GM23338 (cell line): ENCODE results near the gene CLEC3B.

ENCODE experiments used
- CREB1 ChIP-seq: fragments of 250-450 bp; sonication (Bioruptor Pico); IDR thresholded peaks from 2 replicates; pipeline ENCODE4 v1.5.0; 2020; ENCODE audit warnings: low read depth, mild to moderate bottlenecking, moderate library complexity
- EZH2 ChIP-seq: fragments of 200-600 bp; sonication (generic); IDR thresholded peaks from one replicate; pipeline ENCODE4 v1.8.0; 2017; ENCODE audit warnings: antibody characterized with exemption, mild to moderate bottlenecking, low read depth; ENCODE audit not compliant: unreplicated experiment
- EZH2phosphoT487 ChIP-seq: fragments of 200-600 bp; sonication (generic); IDR thresholded peaks from one replicate; pipeline ENCODE4 v1.8.1; 2018; ENCODE audit warnings: antibody characterized with exemption; ENCODE audit not compliant: unreplicated experiment
- JUNB ChIP-seq: IDR thresholded peaks from one replicate; pipeline ENCODE4 v1.6.1; 2016; ENCODE audit warnings: antibody characterized with exemption; ENCODE audit not compliant: unreplicated experiment
- NANOG ChIP-seq: IDR thresholded peaks from 2 replicates; pipeline ENCODE4 v1.6.1; 2016; ENCODE audit warnings: antibody characterized with exemption, borderline replicate concordance
- POLR2AphosphoS5 ChIP-seq: IDR thresholded peaks from 2 replicates; pipeline ENCODE4 v1.6.1; 2016; ENCODE audit warnings: antibody characterized with exemption, low read depth
- ZNF331 ChIP-seq: fragments of 250-450 bp; sonication (Bioruptor Pico); IDR thresholded peaks from 2 replicates; pipeline ENCODE4 v1.5.0; 2020; ENCODE audit warnings: low read depth, mild to moderate bottlenecking, moderate library complexity
- TF ChIP-seq, protein P1 (sequence below), 2 experiments: fragments of 200-600 bp in 1 of 2; sonication (generic) in 1 of 2; conservative IDR thresholded peaks; 2 replicates each; pipeline versions ENCODE4 v1.5.1 to v1.6.1; 2016 to 2017; ENCODE audit warnings: antibody characterized with exemption in 2 of 2, low read depth in 2 of 2, mild to moderate bottlenecking in 2 of 2, moderate library complexity in 1 of 2
- TF ChIP-seq, protein P2 (sequence below): IDR thresholded peaks from one replicate; pipeline ENCODE4 v1.6.1; 2018; ENCODE audit warnings: antibody characterized with exemption; ENCODE audit not compliant: unreplicated experiment
- TF ChIP-seq, protein P3 (sequence below): IDR thresholded peaks from 2 replicates; pipeline ENCODE4 v1.6.1; 2016; ENCODE audit warnings: antibody characterized with exemption
- TF ChIP-seq, protein P4 (sequence below): fragments of 250-450 bp; sonication (Bioruptor Pico); IDR thresholded peaks from 2 replicates; pipeline ENCODE4 v1.5.0; 2020; ENCODE audit warnings: mild to moderate bottlenecking, moderate library complexity

DNA sequence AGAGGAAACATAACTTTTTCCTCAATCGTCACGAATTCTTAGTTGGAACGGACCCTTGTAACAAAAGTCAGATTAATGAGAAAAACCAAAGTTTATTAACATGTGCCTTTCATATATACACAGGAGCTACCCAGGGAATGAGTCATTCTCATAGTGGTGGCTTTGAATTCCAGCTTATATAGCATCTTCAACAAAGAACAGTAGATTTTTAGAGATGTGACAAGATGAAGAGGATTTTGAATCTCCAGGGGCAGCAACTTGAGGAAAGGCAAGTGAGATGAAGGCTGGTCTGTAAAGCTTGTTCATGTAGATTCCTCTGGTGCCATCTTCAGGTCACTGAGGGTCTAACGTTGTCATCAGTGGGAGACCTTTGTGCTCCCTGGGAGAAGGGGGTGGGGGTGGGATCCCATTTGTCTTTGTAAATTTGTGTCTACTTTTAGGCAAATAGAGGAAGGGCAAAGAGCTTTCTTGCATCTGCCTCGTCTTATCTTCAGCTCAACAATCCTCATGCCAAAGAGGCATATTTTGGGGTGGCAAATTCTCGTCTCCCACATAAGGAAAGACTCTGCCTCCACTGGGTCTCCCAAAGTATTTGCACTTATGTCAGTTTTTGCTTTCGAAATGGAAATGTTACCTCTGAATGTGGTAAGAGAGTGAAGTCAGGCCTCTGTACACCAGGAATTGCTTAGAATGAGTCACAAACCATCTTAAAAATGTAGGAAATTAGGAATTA is 29.5 kb downstream of the CLEC3B start:
- TF ChIP-seq, protein P1, sequence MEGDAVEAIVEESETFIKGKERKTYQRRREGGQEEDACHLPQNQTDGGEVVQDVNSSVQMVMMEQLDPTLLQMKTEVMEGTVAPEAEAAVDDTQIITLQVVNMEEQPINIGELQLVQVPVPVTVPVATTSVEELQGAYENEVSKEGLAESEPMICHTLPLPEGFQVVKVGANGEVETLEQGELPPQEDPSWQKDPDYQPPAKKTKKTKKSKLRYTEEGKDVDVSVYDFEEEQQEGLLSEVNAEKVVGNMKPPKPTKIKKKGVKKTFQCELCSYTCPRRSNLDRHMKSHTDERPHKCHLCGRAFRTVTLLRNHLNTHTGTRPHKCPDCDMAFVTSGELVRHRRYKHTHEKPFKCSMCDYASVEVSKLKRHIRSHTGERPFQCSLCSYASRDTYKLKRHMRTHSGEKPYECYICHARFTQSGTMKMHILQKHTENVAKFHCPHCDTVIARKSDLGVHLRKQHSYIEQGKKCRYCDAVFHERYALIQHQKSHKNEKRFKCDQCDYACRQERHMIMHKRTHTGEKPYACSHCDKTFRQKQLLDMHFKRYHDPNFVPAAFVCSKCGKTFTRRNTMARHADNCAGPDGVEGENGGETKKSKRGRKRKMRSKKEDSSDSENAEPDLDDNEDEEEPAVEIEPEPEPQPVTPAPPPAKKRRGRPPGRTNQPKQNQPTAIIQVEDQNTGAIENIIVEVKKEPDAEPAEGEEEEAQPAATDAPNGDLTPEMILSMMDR (conservative IDR thresholded peaks at IDR 0.05; ENCODE audit: low read depth in 2 of 2), result peak; percentile 61 to 73
- TF ChIP-seq, protein P2, sequence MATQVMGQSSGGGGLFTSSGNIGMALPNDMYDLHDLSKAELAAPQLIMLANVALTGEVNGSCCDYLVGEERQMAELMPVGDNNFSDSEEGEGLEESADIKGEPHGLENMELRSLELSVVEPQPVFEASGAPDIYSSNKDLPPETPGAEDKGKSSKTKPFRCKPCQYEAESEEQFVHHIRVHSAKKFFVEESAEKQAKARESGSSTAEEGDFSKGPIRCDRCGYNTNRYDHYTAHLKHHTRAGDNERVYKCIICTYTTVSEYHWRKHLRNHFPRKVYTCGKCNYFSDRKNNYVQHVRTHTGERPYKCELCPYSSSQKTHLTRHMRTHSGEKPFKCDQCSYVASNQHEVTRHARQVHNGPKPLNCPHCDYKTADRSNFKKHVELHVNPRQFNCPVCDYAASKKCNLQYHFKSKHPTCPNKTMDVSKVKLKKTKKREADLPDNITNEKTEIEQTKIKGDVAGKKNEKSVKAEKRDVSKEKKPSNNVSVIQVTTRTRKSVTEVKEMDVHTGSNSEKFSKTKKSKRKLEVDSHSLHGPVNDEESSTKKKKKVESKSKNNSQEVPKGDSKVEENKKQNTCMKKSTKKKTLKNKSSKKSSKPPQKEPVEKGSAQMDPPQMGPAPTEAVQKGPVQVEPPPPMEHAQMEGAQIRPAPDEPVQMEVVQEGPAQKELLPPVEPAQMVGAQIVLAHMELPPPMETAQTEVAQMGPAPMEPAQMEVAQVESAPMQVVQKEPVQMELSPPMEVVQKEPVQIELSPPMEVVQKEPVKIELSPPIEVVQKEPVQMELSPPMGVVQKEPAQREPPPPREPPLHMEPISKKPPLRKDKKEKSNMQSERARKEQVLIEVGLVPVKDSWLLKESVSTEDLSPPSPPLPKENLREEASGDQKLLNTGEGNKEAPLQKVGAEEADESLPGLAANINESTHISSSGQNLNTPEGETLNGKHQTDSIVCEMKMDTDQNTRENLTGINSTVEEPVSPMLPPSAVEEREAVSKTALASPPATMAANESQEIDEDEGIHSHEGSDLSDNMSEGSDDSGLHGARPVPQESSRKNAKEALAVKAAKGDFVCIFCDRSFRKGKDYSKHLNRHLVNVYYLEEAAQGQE, result no peak
- TF ChIP-seq JUNB (no peak), EZH2 (no peak), NANOG (no peak), EZH2phosphoT487 (no peak), POLR2AphosphoS5 (no peak), CREB1 (CRISPR knock-in tag) (0 out of 2 replicates have a peak, but pooled peaks have one; percentile 21), ZNF331 (CRISPR knock-in tag) (no peak)
- TF ChIP-seq, protein P3, sequence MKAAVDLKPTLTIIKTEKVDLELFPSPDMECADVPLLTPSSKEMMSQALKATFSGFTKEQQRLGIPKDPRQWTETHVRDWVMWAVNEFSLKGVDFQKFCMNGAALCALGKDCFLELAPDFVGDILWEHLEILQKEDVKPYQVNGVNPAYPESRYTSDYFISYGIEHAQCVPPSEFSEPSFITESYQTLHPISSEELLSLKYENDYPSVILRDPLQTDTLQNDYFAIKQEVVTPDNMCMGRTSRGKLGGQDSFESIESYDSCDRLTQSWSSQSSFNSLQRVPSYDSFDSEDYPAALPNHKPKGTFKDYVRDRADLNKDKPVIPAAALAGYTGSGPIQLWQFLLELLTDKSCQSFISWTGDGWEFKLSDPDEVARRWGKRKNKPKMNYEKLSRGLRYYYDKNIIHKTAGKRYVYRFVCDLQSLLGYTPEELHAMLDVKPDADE, result no peak
- TF ChIP-seq, protein P4, sequence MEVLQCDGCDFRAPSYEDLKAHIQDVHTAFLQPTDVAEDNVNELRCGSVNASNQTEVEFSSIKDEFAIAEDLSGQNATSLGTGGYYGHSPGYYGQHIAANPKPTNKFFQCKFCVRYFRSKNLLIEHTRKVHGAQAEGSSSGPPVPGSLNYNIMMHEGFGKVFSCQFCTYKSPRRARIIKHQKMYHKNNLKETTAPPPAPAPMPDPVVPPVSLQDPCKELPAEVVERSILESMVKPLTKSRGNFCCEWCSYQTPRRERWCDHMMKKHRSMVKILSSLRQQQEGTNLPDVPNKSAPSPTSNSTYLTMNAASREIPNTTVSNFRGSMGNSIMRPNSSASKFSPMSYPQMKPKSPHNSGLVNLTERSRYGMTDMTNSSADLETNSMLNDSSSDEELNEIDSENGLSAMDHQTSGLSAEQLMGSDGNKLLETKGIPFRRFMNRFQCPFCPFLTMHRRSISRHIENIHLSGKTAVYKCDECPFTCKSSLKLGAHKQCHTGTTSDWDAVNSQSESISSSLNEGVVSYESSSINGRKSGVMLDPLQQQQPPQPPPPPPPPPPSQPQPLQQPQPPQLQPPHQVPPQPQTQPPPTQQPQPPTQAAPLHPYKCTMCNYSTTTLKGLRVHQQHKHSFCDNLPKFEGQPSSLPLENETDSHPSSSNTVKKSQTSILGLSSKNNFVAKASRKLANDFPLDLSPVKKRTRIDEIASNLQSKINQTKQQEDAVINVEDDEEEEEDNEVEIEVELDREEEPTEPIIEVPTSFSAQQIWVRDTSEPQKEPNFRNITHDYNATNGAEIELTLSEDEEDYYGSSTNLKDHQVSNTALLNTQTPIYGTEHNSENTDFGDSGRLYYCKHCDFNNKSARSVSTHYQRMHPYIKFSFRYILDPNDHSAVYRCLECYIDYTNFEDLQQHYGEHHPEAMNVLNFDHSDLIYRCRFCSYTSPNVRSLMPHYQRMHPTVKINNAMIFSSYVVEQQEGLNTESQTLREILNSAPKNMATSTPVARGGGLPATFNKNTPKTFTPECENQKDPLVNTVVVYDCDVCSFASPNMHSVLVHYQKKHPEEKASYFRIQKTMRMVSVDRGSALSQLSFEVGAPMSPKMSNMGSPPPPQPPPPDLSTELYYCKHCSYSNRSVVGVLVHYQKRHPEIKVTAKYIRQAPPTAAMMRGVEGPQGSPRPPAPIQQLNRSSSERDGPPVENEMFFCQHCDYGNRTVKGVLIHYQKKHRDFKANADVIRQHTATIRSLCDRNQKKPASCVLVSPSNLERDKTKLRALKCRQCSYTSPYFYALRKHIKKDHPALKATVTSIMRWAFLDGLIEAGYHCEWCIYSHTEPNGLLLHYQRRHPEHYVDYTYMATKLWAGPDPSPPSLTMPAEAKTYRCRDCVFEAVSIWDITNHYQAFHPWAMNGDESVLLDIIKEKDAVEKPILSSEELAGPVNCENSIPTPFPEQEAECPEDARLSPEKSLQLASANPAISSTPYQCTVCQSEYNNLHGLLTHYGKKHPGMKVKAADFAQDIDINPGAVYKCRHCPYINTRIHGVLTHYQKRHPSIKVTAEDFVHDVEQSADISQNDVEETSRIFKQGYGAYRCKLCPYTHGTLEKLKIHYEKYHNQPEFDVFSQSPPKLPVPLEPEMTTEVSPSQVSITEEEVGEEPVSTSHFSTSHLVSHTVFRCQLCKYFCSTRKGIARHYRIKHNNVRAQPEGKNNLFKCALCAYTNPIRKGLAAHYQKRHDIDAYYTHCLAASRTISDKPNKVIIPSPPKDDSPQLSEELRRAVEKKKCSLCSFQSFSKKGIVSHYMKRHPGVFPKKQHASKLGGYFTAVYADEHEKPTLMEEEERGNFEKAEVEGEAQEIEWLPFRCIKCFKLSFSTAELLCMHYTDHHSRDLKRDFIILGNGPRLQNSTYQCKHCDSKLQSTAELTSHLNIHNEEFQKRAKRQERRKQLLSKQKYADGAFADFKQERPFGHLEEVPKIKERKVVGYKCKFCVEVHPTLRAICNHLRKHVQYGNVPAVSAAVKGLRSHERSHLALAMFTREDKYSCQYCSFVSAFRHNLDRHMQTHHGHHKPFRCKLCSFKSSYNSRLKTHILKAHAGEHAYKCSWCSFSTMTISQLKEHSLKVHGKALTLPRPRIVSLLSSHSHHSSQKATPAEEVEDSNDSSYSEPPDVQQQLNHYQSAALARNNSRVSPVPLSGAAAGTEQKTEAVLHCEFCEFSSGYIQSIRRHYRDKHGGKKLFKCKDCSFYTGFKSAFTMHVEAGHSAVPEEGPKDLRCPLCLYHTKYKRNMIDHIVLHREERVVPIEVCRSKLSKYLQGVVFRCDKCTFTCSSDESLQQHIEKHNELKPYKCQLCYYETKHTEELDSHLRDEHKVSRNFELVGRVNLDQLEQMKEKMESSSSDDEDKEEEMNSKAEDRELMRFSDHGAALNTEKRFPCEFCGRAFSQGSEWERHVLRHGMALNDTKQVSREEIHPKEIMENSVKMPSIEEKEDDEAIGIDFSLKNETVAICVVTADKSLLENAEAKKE (CRISPR knock-in tag), result no peak
